A673 (cell line): ENCODE data around the gene TBC1D9.

Experiments used
- EZH2 ChIP-seq: fragments of 200-600 bp; sonication (generic); IDR thresholded peaks from 2 replicates; pipeline ENCODE4 v1.6.1; 2017; ENCODE audit warnings: borderline replicate concordance, low read depth, mild to moderate bottlenecking, mixed read lengths, antibody characterized with exemption, low read length; ENCODE audit not compliant: poor library complexity, severe bottlenecking
- TF ChIP-seq, protein P1 (sequence below): fragments of 300-800, 200-600 bp; sonication (generic); conservative IDR thresholded peaks from 2 replicates; pipeline ENCODE4 v1.5.1; 2017; ENCODE audit warnings: low read depth, mild to moderate bottlenecking, antibody characterized with exemption, low read length, moderate library complexity, mixed read lengths

DNA sequence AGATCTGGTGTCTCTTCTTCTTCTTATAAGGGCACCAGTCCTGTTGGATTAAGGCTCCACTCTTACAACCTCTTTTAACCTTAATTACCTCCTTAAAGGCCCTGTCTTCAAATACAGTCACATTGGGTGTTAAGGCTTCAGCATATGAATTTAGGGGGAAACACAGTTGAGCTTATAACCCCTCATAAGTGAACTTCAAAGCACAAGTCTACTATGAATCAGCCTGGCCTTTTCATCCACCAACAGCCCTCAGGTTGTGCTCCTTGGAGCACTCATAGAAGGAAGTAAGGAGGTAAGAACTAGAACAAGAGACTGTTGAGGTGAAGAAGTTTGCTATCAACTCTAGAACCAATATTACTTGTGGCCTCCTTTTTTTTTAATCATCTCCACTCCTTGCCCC lies 18.8 kb upstream of the TBC1D9 start:
- TF ChIP-seq EZH2 = no peak
- TF ChIP-seq, protein P1, sequence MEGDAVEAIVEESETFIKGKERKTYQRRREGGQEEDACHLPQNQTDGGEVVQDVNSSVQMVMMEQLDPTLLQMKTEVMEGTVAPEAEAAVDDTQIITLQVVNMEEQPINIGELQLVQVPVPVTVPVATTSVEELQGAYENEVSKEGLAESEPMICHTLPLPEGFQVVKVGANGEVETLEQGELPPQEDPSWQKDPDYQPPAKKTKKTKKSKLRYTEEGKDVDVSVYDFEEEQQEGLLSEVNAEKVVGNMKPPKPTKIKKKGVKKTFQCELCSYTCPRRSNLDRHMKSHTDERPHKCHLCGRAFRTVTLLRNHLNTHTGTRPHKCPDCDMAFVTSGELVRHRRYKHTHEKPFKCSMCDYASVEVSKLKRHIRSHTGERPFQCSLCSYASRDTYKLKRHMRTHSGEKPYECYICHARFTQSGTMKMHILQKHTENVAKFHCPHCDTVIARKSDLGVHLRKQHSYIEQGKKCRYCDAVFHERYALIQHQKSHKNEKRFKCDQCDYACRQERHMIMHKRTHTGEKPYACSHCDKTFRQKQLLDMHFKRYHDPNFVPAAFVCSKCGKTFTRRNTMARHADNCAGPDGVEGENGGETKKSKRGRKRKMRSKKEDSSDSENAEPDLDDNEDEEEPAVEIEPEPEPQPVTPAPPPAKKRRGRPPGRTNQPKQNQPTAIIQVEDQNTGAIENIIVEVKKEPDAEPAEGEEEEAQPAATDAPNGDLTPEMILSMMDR = no peak
